SK-N-SH (cell line): ENCODE data around the gene SLC66A2.

Experiments
- CHD2 ChIP-seq: fragments of 150-350 bp; IDR thresholded peaks from 2 replicates; pipeline ENCODE4 v1.6.1; 2018; ENCODE audit warnings: low read length; ENCODE audit not compliant: partially characterized antibody
- CTCF ChIP-seq: fragments of 200-600 bp; sonication (generic); IDR thresholded peaks from 2 replicates; pipeline ENCODE4 v1.6.1; 2017; ENCODE audit warnings: antibody characterized with exemption, mild to moderate bottlenecking, moderate library complexity
- EP300 ChIP-seq, 2 experiments: IDR thresholded peaks; 2 replicates each; pipeline versions ENCODE4 v1.4.0 to v1.6.1; 2012; ENCODE audit warnings: borderline replicate concordance in 1 of 2, low read depth in 1 of 2, low read length in 1 of 2
- EZH2phosphoT487 ChIP-seq: fragments of 200-600 bp; sonication (generic); IDR thresholded peaks from 2 replicates; pipeline ENCODE4 v1.6.1; 2017; ENCODE audit warnings: low read depth, mixed run types, mild to moderate bottlenecking, antibody characterized with exemption, moderate library complexity, borderline replicate concordance
- FOSL2 ChIP-seq: IDR thresholded peaks from 2 replicates; pipeline ENCODE4 v1.4.0; 2012; ENCODE audit warnings: low read depth, mild to moderate bottlenecking, moderate library complexity, borderline replicate concordance
- MAX ChIP-seq: IDR thresholded peaks from 2 replicates; pipeline ENCODE4 v1.4.0; 2012; ENCODE audit warnings: low read depth
- MEF2A ChIP-seq: IDR thresholded peaks from 2 replicates; pipeline ENCODE4 v1.4.0; 2012; ENCODE audit warnings: low read depth, borderline replicate concordance
- POLR2AphosphoS5 ChIP-seq: IDR thresholded peaks from 2 replicates; pipeline ENCODE4 v1.6.1; 2012; ENCODE audit warnings: low read depth, low read length
- RFX5 ChIP-seq: IDR thresholded peaks from 2 replicates; pipeline ENCODE4 v1.6.1; 2012; ENCODE audit warnings: mild to moderate bottlenecking, improper control_type of control experiment, low read length
- SIN3A ChIP-seq: IDR thresholded peaks from 2 replicates; pipeline ENCODE4 v1.6.1; 2012; ENCODE audit warnings: low read depth, mild to moderate bottlenecking, low read length, moderate library complexity, borderline replicate concordance
- TCF12 ChIP-seq: IDR thresholded peaks from 2 replicates; pipeline ENCODE4 v1.4.0; 2012
- YY1 ChIP-seq: IDR thresholded peaks from 2 replicates; pipeline ENCODE4 v1.4.0; 2012; ENCODE audit warnings: low read depth, mild to moderate bottlenecking
- TF ChIP-seq, protein P1 (sequence below): IDR thresholded peaks from 2 replicates; pipeline ENCODE4 v1.4.0; 2012; ENCODE audit warnings: low read depth, borderline replicate concordance

DNA sequence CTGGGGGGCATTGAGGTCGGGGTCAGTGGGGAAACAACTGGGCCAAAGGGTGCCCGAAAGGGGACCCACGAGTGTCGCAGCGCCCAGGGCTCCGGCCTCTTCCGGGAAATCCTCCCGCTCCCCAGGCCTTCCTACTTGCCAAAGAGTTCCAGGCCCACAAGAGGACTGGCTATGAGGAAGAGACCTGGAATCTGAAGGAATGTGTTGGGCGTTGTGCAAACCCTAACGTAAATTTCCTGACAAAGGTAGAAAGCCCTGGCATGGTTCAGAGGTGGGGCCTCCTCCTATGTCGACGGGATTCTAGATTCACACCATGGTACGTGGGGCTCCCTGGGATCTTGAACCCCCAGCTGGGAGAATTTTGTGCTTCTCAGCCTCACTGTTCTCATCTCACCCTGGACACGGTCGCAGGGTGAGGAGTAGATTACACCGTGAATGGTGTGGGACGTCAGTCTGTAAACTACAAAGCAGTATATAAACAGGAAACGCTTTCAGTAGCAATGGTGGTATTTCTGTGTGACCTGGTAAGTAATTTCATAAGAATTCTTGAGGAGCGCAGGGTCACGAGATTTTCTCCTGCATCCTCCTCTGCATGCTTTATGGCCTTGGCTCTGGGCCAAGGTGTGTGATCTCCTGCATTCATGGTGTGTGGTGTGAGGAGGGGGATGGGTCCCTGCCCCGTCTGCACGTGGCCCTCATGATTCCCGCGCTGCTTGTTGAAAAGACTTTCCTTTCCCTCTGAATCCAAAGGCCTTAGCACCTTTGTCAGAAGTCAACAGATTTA, 13.9 kb upstream of the SLC66A2 start:
- TF ChIP-seq MEF2A (no peak), CTCF (no peak), CHD2 (no peak), FOSL2 (no peak), EZH2phosphoT487 (no peak), SIN3A (no peak), EP300 (IDR thresholded peaks at IDR 0.05; ENCODE audit: borderline replicate concordance in 1 of 2, low read depth in 1 of 2, low read length in 1 of 2) (no peak), RFX5 (no peak), YY1 (no peak), POLR2AphosphoS5 (no peak), TCF12 (no peak), MAX (no peak)
- TF ChIP-seq, protein P1, sequence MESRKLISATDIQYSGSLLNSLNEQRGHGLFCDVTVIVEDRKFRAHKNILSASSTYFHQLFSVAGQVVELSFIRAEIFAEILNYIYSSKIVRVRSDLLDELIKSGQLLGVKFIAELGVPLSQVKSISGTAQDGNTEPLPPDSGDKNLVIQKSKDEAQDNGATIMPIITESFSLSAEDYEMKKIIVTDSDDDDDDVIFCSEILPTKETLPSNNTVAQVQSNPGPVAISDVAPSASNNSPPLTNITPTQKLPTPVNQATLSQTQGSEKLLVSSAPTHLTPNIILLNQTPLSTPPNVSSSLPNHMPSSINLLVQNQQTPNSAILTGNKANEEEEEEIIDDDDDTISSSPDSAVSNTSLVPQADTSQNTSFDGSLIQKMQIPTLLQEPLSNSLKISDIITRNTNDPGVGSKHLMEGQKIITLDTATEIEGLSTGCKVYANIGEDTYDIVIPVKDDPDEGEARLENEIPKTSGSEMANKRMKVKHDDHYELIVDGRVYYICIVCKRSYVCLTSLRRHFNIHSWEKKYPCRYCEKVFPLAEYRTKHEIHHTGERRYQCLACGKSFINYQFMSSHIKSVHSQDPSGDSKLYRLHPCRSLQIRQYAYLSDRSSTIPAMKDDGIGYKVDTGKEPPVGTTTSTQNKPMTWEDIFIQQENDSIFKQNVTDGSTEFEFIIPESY = no peak
